ENCODE measurements around the gene GLYATL1B.
"Not testable (repeated sequence)": the region's sequence is repeated elsewhere in the genome, so short reads cannot be mapped to it uniquely, and the experiment has no call there.

Gene GLYATL1B

GRCh38 chr11:59086007-59086406 is at the start of gene GLYATL1B:
GLYATL1B (plus strand) TSS chr11:59086307; CDS start chr11:59086307, 0 bp downstream.
- H3K4me3 ChIP-seq (ENCODE audit: low read depth, low read length); H3K9me3 ChIP-seq (ENCODE audit: severe bottlenecking); H3K36me3 ChIP-seq; DNase-seq; H3K27ac ChIP-seq; H3K27me3 ChIP-seq (ENCODE audit: insufficient read depth, low read depth, severe bottlenecking): not testable (repeated sequence)

- H3K4me3 ChIP-seq (ENCODE audit: low read depth, low read length); DNase-seq; H3K9me3 ChIP-seq (ENCODE audit: severe bottlenecking); H3K27ac ChIP-seq; H3K36me3 ChIP-seq; H3K27me3 ChIP-seq (ENCODE audit: insufficient read depth, low read depth, severe bottlenecking): not testable (repeated sequence)
Observed at GRCh38 chr11:59036542-59036941, 49.6 kb upstream of the GLYATL1B start.

GRCh38 chr11:59037434-59037833 is 48.7 kb upstream of the GLYATL1B start:
- not testable (repeated sequence) for DNase-seq; H3K27ac ChIP-seq; H3K9me3 ChIP-seq (ENCODE audit: severe bottlenecking); H3K4me3 ChIP-seq (ENCODE audit: low read depth, low read length); H3K36me3 ChIP-seq; H3K27me3 ChIP-seq (ENCODE audit: insufficient read depth, low read depth, severe bottlenecking)

GRCh38 chr11:59040607-59041006 is 45.5 kb upstream of the GLYATL1B start:
- Histone ChIP-seq H3K27ac (no peak overlapping the region), H3K9me3 (ENCODE audit: severe bottlenecking) (no peaks in the 10 kb centered on the region), H3K36me3 (no peaks in the 10 kb centered on the region), H3K4me3 (ENCODE audit: low read depth, low read length) (no peak overlapping the region), H3K27me3 (ENCODE audit: insufficient read depth, low read depth, severe bottlenecking) (peaks cover 2% of the 10 kb centered on the region)
- no peak for TF ChIP-seq CTCF (IDR thresholded peaks at IDR 0.05; ENCODE audit: low read depth, low read length)
- DNase-seq = no peak

GRCh38 chr11:59051383-59051782 is 34.7 kb upstream of the GLYATL1B start:
- H3K9me3 ChIP-seq (ENCODE audit: severe bottlenecking); H3K36me3 ChIP-seq; H3K27ac ChIP-seq; DNase-seq; H3K27me3 ChIP-seq (ENCODE audit: insufficient read depth, low read depth, severe bottlenecking); H3K4me3 ChIP-seq (ENCODE audit: low read depth, low read length): not testable (repeated sequence)

- H3K27ac ChIP-seq; H3K9me3 ChIP-seq (ENCODE audit: severe bottlenecking); DNase-seq; H3K27me3 ChIP-seq (ENCODE audit: insufficient read depth, low read depth, severe bottlenecking); H3K36me3 ChIP-seq; H3K4me3 ChIP-seq (ENCODE audit: low read depth, low read length): not testable (repeated sequence)
Observed at GRCh38 chr11:59052355-59052754, 33.8 kb upstream of the GLYATL1B start.

GRCh38 chr11:59053387-59053786 is 32.7 kb upstream of the GLYATL1B start:
- no peaks in the 10 kb centered on the region for H3K9me3 ChIP-seq (ENCODE audit: severe bottlenecking)
- TF ChIP-seq CTCF (IDR thresholded peaks at IDR 0.05; ENCODE audit: low read depth, low read length) = peak; percentile 66
- H3K27me3 ChIP-seq (ENCODE audit: insufficient read depth, low read depth, severe bottlenecking) = peaks cover 13% of the 10 kb centered on the region
- peak; percentile 49 for DNase-seq
- H3K27ac ChIP-seq = no peak overlapping the region
- no peak overlapping the region for H3K4me3 ChIP-seq (ENCODE audit: low read depth, low read length)
- no peaks in the 10 kb centered on the region for H3K36me3 ChIP-seq

- not testable (repeated sequence) for H3K27ac ChIP-seq; H3K4me3 ChIP-seq (ENCODE audit: low read depth, low read length); H3K9me3 ChIP-seq (ENCODE audit: severe bottlenecking); H3K36me3 ChIP-seq
- peaks cover 15% of the 10 kb centered on the region for H3K27me3 ChIP-seq (ENCODE audit: insufficient read depth, low read depth, severe bottlenecking)
- DNase-seq = peak; percentile 71
- peak; percentile 75 for TF ChIP-seq CTCF (IDR thresholded peaks at IDR 0.05; ENCODE audit: low read depth, low read length)
Observed at GRCh38 chr11:59058120-59059033, 27.7 kb upstream of the GLYATL1B start.

- not testable (repeated sequence) for H3K4me3 ChIP-seq (ENCODE audit: low read depth, low read length); H3K27ac ChIP-seq; DNase-seq; H3K9me3 ChIP-seq (ENCODE audit: severe bottlenecking); H3K36me3 ChIP-seq
- peaks cover 24% of the 10 kb centered on the region for H3K27me3 ChIP-seq (ENCODE audit: insufficient read depth, low read depth, severe bottlenecking)
Observed at GRCh38 chr11:59060096-59060495, 26.0 kb upstream of the GLYATL1B start.
